NCI-H1436 treated with DMSO at 0.1 percent for 48 hours (cell line): ENCODE results near the gene PEAR1.
A peak's percentile ranks its signal among the peaks of the same experiment; 100 is the strongest.

Source experiments
- DNase-seq: peaks from one replicate; lab custom pipeline; 2025; lab: John Stamatoyannopoulos, UW

The PEAR1 gene

DNA sequence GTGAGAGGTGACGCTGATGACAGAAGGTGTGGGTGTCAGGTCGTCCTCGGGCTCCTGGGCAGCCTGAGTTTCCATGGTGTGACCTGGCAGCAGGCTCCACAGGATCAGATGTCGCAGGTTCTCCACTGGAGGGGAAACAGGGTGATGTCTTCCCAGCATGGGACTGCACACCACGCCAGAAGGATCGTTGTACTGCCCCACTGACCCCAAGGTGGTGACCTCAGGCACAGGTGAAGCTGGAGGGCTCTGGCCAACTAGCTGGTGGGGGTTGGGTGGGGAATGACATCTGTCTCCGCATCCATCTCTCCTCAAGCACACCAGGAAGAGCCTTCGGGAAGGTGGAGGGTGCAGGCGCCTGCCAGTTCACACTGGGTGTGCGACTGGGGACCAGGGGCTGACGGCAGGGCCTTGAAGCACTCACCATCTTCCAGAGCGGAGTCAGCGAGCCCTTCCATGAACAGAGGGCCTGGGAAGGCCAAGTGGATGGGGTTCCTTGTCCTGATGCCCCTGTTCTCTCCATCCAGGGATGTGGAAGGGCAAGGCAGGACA lies 46.3 kb downstream of the PEAR1 start:
- no peak for DNase-seq

DNA sequence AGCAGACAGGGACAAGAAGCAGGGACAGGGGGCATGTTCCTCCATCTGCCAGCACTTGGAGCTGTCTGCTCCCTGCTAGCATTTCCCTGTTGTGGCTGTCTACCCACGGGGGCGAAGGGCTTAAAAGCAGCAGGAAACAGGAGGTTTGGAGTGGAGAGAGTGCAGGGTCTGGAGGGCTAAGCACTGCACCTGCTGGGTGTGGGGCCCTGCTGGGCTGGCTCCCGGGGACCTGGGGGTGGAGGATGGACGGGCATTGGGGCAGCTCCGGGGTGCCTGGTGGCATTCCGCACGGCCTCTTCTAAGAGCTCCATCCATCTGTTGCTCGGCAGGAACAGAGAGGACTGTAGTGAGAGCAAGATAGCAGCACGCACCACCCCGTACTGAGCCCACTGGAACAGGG lies 48.2 kb downstream of the PEAR1 start:
- DNase-seq: no peak

DNA sequence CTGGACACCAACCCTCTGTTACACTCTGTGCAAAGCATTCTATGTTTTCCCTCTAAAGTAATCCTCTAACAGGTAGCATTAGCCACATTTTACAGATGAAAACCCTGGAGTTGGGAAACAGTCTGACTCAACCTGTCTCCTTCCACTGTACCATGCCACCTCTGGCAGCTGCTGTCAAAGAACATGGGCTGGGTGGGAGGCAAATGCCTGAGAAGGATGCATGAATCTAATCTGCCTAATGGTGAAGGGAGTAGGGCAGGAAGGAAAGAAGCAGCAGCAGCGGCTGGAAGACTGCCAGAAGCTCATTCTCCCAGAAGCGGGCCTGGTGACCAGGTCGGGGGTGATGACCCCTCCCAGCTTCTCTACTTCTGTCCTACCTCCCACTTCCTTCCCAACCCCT lies 48.7 kb downstream of the PEAR1 start:
- no peak for DNase-seq

DNA sequence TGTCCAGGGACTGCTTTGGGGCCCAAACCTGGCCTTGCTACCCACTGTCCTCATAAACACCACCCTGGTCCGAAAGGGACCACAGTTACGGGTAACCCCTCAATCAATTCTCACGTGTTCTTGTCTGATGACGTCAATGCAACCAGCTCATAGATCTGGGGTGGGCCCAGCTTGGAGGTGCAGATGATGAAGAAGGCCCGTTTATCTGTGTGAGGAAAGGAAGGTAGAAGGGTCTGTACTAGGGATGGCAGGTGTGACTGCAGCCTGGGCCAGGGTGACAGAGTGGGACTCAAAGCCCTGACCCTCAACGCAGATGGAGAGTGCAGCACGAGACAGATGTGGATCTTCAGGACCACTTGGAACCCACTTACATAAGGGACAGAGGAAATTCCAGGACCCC lies 49.1 kb downstream of the PEAR1 start:
- no peak for DNase-seq

DNA sequence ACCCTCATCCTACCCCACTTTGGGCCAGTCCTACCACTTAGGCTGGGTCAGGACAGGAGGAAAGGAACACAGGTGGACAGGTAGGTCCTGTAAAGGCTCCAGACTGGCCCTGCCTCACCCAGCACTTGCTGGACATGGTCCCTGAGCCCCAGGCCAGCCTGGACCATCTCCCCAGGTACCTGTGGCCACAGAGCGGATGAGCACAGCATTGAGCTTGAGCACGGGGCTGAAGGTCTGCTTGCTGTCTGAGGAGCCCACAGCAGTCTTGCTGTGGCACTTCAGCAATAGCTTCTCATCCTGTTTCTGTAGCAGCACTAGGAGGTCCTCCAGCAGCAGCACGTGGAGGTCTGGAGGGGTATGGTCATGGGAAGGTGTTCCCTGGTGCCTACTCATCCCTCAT lies 50.2 kb downstream of the PEAR1 start:
- DNase-seq: no peak

DNA sequence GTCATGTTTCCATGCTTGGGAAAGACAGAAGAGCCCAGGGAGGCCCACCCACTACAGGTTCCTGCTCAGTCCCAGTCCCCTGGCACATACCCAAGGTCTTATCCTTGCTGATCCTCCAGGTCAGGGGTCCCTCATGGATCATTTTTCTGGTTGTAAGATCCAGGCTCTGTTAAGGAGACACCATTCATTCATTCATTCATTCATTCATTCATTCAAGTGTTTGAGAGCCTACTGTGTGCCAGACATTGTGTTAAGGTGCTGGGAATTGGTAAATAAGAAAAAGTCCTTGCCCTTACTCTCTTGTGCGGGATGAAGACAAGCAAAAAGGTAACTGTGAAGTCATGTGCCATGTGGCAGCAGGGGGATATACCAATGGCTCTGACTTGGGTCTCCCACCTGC lies 50.8 kb downstream of the PEAR1 start:
- no peak for DNase-seq

DNA sequence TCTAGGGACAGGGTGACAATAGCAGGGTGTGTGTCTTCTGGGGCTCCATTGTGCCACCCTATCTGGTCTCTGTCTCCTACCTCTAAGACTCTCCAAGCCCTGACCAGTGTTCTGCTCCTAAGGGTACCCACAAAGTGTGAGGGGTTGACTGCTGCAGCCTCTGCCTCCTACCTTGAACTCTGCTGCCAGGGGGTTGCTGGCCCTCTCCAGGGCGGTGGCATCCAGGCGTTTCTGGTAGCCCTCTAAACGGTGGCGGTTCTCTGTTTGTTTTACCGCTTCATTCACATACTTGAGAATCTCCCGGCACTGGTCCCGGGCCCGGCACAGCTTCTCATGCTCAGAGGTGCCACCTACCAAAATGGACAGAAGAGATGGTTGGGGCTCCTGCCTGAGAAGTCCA lies 51.3 kb downstream of the PEAR1 start:
- no peak for DNase-seq

DNA sequence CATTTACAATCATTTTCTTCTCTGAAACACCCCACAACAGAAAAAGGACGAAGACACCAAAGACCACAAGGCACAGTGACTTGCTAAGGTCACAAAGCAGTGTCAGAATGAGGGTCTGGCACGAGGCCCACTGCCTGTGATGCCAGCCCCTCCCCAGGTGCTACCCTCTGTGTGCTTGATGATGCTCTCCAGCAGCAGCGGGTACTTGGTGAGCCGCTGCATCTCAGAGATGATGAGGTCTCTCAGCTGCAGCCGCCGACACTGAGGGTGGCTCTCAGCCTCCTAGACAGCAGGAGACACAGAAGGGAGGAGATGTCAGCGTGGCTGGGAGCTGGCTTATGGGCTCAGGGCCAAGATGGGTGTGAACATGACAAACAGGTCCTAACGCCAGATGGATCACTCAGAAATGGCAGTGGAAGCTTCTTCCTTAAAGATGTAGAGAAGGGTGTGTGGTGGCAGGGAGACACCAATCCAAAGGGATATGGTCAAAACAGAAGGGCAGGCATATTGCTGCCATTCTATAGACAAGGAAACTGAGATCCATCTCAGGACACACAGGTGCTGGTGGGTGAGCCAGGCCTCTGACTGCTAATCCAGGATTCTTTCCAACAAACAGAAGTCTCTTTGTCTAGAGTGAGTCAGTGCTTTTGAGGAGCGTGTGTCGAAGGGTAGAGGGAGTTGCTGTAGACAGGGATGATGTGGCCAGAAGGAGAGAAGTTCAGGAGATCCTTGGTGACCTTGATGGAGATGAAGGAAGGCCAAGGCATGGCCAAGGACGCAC lies 52.6 kb downstream of the PEAR1 start:
- DNase-seq: no peak

DNA sequence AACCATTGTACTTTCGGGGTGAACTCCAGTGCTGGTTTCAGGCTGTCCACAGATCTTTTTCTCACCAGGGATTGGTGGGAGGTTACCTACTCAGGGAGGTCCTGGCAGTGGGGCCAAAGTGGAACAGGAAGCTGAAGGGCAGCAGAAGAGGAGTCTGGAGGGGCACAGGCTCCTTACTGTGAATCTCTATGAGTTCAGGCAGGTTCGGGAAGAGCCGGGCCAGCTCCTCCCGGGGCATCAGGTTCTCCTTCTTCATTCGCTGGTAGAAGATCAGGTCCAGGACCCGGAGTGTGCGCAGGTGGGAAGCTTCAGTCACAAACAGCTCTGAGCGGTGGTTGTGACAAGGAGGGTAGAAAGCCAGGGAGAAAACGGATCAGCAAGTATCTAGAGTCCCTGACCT lies 53.6 kb downstream of the PEAR1 start:
- DNase-seq: no peak

DNA sequence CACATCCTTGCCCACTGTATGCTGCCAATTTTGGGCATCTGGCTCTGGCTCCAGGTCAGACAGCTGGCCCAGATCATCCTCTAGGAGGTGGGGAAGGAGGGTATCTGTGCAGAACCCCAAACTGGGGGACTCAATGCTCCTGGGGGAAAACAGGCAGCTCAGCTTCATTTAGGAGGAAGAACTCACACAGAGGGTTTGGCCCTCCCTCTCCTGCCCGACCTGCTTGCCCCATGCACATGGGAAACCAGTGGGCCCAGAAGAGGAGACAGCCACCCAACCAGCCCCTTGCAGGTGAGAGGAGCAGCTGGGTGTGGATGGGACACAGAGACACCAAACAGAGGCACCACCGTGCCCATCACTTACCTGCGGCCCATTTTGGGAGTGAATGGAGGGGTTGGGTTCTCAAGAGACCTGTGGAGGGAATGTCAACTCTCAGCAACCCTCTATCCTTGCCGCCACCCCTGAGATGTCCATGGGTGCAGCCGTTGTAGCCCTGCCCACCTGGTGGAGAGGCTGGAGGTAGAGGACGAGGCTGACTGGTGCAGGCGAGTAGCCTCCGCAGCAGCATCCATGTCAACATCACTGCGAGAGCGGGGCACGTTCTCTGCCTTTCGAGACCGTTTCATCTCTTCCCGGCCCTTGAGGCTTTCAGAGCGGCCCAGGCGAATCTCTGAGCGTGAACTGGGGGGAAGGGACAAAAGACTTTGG lies 54.5 kb downstream of the PEAR1 start:
- DNase-seq: no peak

DNA sequence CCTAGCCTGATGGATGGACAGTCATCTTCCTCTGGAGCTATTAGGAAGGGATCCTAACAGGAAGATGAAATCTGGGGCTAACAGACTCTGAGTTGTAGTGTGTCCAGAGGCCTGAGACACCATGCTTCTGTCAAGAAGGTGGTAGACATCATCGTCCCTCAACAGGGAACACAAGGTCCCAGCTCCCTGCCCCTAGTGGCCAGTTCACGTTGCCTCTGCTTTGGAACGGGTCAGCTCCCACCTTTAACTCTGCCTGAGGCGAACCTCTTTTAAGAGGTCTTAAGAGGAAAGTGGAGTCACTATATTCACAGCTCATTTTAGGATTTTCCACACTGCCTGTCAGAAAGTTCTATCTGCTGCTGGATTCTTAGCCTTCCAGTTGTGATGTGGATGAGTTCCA lies 55.2 kb downstream of the PEAR1 start:
- no peak for DNase-seq

DNA sequence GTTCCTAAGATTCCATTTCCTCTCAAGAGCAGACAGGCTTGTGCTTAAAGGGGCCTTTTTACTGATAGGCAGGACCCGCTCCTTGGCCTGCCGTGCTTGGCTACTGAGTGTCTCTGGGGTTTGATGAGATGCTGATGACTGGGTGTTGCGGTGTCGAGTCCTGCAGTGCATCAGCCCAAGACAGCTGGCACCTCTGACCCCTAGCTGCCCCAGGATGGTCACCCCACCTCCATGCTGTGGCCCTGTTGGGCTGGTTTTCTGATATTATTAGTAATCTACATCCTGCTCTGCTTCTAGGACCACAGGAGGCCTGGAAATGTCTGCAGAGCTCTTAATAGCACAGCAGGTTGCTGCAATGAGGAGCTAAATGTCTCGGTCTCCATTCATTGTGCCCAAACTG lies 55.6 kb downstream of the PEAR1 start:
- DNase-seq: no peak

DNA sequence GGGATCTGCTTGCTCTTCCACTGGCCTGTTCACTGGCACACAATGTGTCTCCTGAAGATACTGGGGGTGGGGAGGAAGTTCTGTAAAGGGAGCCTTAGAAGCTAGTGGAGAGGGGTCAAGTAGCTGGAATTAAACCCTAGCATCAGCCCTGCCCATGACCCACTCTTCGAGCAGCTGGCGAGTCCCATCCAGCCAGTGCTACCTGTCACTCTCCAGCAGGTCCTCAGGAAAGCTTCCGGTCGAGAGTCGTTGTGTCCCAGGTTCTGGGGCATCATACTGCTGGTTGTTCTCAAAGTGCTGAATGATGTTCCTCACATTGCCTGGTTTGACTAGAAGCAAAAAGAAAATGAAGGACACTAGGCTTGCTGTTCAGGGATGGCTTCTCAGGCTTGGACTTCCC lies 57.9 kb downstream of the PEAR1 start:
- no peak for DNase-seq

DNA sequence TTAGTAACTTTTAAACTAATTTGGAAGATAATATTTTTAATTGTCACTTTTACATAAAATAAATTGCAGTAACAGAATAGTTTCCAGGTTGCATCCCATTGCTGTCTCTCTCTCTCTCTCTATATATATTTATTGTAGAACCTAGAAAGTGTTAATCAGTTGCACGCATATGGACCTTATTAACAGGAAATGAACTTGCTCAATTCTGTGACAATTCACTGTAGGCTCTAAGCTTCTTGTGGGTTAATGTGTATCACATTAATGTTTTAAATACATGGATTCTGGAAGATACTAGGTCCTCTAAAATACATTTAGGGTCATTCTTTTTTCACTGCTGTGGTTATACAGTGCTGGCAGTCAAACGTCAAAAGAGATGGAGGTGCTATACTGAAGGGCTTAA lies 60.1 kb downstream of the PEAR1 start:
- no peak for DNase-seq

DNA sequence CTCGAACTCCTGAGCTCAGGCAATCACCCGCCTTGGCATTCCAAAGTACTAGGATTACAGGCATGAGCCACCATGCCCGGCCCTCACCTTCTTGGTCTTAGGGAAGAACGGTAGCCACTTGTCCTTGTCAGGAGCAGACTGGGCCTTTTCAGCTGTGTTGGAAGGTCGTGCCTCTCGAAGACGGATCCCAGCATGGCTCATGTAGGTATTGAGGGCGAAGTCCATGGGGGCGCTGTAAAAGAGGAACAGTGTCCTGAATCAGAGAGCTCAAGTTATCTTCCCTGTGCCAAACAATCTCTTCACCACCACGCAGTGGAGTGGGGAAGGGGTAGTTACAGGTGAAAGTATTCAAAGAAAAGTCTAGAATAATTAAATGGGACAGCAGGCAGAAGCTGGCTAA lies 62.8 kb downstream of the PEAR1 start:
- no peak for DNase-seq

DNA sequence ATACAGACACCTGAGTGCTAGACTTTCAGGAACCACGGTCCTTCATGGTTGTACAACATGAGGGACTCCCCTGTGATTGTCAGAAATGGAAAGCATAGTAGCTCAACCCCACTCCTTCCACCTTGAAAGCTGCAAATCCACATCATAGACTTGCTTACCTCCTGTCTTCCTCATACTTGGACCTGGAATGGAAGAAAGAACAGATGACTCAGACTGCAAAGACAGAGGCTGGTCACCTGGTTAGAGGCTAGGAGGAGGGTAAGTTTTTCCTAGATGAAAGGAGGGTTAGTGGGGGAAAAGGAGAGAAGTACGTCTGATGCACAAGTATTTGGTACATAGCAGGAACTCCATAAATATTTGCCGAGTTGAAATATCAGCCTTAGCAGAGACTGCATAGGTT lies 64.1 kb downstream of the PEAR1 start:
- DNase-seq: no peak

DNA sequence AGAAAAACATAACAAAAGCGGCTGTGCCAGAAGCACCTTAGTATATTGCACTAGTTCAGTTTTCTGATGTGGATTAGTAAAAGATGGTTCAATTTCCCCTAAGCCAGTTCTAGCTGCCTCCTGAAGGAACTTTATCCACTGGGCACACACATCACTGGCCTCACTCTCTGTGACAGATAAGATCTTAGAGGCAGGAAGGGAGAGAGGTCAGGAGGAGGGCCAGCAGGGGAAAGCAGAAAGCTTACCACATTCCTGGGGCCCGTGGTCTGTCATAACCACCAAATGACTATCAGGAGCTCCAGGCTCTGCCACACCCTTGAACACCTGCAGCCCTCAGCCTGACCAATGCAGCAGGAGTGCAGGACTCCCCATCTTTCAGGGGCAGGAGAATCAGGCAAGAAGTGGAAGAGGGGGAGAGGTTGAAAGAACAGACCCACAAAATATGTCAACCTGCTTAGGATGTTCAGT lies 64.8 kb downstream of the PEAR1 start:
- DNase-seq: no peak

DNA sequence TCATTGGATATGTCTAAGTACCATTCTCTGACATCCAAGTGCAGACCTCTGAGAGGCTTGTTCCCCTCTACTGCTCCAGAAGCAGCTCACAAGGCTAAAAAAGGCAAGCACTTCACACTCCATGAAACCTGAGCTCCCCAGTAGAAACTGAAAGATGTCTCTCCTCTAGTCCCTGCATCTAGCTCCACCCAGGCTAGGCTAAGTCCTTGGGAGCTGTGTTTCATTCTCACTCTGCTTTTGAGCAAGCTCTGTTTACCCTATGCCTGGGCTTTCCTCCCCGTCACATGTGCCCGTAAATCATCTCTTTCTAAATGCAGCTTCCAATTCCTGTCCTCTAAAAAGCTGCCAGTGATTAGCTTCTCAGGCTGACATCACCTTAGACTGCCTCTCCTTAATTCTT lies 65.9 kb downstream of the PEAR1 start:
- peak; percentile 11 for DNase-seq

DNA sequence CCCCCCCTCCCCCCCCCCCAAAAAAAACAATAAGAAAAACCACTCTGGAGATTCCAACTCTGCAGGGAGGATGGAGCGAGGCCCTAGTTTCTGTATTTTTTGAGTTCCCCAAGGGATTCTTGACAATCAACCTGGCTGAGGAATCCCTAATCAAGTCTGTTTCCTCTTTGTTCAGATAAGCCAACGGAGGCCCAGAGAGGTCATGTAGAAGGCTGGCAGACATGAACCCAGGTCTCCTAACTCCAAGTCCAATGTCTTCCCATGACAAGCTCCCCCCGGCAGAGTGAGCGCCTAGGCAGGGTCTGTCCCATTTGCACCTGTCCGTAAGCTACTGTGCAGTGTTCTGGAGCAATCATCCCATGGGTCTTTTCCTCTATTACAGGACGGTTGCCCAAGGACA lies 66.4 kb downstream of the PEAR1 start:
- no peak for DNase-seq

DNA sequence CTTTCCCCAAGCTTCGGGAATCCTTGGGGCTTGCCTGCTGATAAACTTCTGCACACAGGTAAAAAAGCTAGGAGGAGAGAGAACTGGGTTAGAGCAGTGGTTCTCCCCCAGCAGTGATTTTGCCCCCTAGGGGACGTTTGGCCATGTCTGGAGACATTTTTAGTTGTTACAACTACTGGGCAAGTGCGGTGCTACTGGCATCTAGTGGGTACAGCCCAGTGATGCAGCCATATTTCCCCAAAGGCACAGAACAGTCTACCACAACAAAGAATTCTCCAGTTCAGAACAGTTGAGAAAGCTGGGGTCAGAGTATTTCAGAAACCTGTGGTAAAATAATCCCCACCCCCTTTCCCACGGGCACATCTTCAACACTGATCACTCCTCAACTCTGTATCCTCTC lies 68.2 kb downstream of the PEAR1 start:
- DNase-seq: no peak

DNA sequence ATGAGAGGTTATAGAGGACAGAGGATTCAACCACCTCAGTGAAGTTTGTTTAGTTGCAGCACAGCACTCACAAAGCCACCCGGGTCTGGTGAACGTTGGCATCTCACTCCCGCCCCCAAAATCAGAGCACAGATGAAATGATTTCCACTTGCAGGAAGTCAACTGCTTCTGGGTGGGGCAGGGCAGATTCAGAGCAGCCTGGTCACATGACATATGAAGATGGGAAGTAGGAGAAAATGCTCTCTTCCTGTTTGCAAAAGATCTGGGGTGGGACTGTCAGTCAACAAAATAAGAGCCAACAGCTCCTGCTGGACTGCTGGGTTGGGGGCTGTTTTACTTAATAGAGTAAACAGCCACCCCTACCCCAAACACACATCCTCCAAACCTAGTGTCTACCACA lies 70.1 kb downstream of the PEAR1 start:
- no peak for DNase-seq

DNA sequence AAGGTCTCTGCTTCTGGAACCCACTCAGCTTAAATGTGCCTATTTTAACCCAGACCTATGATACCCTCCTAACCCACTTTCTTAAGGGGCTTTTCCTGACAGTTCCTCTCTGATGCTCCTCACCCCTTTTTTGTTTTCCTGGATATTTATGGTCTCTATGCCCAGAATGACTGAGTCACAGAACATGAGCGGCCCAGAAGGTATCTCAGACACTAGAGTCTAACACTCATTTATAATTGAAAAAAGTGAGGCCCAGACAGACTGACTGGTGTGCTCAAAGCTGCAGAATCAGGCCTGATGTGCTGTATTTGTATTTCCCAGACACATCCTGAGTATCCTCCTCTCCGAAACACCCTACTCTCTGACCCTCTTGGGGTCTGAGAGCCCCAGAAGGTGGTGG lies 70.9 kb downstream of the PEAR1 start:
- no peak for DNase-seq
